ENCODE measurements around the gene CIDEC. TPM values are rescaled to one million over a fixed set of nuclear protein-coding genes. Genes with fewer than 3 reads are reported as not detected.

Gene CIDEC
- total and polyA plus RNA-seq, 2 of the 13 experiments (the other 11 are each of a cell fraction or from before 2014, with no cell fraction given) = 2.5 to 10.4 TPM

DNA sequence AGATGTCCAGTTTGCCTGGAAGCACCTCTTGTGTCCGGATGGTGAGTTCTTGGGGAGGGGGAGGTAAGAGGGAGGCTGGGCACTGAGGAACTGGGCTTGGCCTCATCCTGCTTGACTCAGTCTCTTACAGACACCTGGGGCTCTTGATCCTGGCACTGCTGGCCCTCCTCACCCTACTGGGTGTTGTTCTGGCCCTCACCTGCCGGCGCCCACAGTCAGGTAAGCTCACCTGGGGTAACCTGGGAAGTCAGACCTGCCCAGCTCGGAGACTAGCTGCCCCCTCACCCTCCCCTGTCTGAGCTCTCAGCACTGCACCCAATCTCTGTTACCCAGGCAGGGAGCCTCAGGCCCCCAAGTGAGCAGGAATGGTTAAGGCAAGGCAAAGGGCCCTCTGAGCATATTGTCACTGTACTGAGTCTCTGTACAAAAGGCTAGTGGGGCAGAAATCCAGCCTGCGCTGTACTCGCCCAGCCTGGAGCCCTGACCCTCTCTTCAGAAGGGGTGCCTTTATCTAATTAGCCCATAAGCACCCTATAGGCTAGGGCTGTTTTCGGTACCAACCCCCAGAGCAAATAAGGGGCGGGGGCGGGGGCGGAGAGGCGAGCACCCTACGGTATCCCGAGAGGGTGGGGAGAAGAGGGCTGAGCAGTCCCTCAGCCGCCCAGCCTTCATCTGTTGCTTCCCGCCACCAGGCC lies 34.7 kb upstream of the CIDEC start (continued):
- TF ChIP-seq, protein P1, sequence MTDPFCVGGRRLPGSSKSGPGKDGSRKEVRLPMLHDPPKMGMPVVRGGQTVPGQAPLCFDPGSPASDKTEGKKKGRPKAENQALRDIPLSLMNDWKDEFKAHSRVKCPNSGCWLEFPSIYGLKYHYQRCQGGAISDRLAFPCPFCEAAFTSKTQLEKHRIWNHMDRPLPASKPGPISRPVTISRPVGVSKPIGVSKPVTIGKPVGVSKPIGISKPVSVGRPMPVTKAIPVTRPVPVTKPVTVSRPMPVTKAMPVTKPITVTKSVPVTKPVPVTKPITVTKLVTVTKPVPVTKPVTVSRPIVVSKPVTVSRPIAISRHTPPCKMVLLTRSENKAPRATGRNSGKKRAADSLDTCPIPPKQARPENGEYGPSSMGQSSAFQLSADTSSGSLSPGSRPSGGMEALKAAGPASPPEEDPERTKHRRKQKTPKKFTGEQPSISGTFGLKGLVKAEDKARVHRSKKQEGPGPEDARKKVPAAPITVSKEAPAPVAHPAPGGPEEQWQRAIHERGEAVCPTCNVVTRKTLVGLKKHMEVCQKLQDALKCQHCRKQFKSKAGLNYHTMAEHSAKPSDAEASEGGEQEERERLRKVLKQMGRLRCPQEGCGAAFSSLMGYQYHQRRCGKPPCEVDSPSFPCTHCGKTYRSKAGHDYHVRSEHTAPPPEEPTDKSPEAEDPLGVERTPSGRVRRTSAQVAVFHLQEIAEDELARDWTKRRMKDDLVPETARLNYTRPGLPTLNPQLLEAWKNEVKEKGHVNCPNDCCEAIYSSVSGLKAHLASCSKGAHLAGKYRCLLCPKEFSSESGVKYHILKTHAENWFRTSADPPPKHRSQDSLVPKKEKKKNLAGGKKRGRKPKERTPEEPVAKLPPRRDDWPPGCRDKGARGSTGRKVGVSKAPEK (CRISPR knock-in tag; IDR thresholded peaks at IDR 0.05; ENCODE audit: borderline replicate concordance) = no peak
- TF ChIP-seq, protein P2, sequence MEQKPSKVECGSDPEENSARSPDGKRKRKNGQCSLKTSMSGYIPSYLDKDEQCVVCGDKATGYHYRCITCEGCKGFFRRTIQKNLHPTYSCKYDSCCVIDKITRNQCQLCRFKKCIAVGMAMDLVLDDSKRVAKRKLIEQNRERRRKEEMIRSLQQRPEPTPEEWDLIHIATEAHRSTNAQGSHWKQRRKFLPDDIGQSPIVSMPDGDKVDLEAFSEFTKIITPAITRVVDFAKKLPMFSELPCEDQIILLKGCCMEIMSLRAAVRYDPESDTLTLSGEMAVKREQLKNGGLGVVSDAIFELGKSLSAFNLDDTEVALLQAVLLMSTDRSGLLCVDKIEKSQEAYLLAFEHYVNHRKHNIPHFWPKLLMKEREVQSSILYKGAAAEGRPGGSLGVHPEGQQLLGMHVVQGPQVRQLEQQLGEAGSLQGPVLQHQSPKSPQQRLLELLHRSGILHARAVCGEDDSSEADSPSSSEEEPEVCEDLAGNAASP (CRISPR knock-in tag; IDR thresholded peaks at IDR 0.05; ENCODE audit: borderline replicate concordance) = no peak
- TF ChIP-seq, protein P3, sequence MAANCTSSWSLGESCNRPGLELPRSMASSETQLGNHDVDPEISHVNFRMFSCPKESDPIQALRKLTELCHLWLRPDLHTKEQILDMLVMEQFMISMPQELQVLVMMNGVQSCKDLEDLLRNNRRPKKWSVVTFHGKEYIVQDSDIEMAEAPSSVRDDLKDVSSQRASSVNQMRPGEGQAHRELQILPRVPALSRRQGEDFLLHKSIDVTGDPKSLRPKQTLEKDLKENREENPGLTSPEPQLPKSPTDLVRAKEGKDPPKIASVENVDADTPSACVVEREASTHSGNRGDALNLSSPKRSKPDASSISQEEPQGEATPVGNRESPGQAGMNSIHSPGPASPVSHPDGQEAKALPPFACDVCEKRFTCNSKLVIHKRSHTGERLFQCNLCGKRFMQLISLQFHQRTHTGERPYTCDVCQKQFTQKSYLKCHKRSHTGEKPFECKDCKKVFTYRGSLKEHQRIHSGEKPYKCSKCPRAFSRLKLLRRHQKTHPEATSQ (CRISPR knock-in tag; IDR thresholded peaks at IDR 0.05; ENCODE audit: borderline replicate concordance) = no peak
- TF ChIP-seq RARG (CRISPR knock-in tag; IDR thresholded peaks at IDR 0.05; ENCODE audit: low read depth) = no peak
- no peak for TF ChIP-seq ZNF224 (CRISPR knock-in tag; IDR thresholded peaks at IDR 0.05)
- no peak for TF ChIP-seq FOXA3 (CRISPR knock-in tag; IDR thresholded peaks at IDR 0.05)
- no peak for TF ChIP-seq CCAR2 (optimal IDR thresholded peaks at IDR 0.05; ENCODE audit: low read depth, low read length)
- no peak for TF ChIP-seq ZNF12 (CRISPR knock-in tag; IDR thresholded peaks at IDR 0.05)
- no peak for TF ChIP-seq PCBP1 (IDR thresholded peaks at IDR 0.05; ENCODE audit: borderline replicate concordance, low read depth, low read length)
- TF ChIP-seq, protein P4, sequence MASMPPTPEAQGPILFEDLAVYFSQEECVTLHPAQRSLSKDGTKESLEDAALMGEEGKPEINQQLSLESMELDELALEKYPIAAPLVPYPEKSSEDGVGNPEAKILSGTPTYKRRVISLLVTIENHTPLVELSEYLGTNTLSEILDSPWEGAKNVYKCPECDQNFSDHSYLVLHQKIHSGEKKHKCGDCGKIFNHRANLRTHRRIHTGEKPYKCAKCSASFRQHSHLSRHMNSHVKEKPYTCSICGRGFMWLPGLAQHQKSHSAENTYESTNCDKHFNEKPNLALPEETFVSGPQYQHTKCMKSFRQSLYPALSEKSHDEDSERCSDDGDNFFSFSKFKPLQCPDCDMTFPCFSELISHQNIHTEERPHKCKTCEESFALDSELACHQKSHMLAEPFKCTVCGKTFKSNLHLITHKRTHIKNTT (CRISPR knock-in tag; IDR thresholded peaks at IDR 0.05) = no peak
- TF ChIP-seq SYNCRIP (IDR thresholded peaks at IDR 0.05; ENCODE audit: insufficient read depth, low read depth, low read length) = no peak
- TF ChIP-seq, protein P5, sequence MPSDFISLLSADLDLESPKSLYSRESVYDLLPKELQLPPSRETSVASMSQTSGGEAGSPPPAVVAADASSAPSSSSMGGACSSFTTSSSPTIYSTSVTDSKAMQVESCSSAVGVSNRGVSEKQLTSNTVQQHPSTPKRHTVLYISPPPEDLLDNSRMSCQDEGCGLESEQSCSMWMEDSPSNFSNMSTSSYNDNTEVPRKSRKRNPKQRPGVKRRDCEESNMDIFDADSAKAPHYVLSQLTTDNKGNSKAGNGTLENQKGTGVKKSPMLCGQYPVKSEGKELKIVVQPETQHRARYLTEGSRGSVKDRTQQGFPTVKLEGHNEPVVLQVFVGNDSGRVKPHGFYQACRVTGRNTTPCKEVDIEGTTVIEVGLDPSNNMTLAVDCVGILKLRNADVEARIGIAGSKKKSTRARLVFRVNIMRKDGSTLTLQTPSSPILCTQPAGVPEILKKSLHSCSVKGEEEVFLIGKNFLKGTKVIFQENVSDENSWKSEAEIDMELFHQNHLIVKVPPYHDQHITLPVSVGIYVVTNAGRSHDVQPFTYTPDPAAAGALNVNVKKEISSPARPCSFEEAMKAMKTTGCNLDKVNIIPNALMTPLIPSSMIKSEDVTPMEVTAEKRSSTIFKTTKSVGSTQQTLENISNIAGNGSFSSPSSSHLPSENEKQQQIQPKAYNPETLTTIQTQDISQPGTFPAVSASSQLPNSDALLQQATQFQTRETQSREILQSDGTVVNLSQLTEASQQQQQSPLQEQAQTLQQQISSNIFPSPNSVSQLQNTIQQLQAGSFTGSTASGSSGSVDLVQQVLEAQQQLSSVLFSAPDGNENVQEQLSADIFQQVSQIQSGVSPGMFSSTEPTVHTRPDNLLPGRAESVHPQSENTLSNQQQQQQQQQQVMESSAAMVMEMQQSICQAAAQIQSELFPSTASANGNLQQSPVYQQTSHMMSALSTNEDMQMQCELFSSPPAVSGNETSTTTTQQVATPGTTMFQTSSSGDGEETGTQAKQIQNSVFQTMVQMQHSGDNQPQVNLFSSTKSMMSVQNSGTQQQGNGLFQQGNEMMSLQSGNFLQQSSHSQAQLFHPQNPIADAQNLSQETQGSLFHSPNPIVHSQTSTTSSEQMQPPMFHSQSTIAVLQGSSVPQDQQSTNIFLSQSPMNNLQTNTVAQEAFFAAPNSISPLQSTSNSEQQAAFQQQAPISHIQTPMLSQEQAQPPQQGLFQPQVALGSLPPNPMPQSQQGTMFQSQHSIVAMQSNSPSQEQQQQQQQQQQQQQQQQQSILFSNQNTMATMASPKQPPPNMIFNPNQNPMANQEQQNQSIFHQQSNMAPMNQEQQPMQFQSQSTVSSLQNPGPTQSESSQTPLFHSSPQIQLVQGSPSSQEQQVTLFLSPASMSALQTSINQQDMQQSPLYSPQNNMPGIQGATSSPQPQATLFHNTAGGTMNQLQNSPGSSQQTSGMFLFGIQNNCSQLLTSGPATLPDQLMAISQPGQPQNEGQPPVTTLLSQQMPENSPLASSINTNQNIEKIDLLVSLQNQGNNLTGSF (CRISPR knock-in tag; IDR thresholded peaks at IDR 0.05) = no peak
- TF ChIP-seq ZNF775 (CRISPR knock-in tag; IDR thresholded peaks at IDR 0.05; ENCODE audit: borderline replicate concordance) = no peak
- TF ChIP-seq REPIN1 (CRISPR knock-in tag; IDR thresholded peaks at IDR 0.05; ENCODE audit: borderline replicate concordance, low read depth) = no peak

Data from HepG2 (cell line).